Right forelimb (tissue), 1 donor: Measurements from ENCODE around the gene PAGE2.
"Not testable (repeated sequence)": the region's sequence is repeated elsewhere in the genome, so short reads cannot be mapped to it uniquely, and the experiment has no call there.

Experiments used
- DNase-seq: peaks from one replicate; pipeline ENCODE4 v3.0.0-alpha.2; 2018

Gene PAGE2, protein sequence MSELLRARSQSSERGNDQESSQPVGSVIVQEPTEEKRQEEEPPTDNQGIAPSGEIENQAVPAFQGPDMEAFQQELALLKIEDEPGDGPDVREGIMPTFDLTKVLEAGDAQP

DNA sequence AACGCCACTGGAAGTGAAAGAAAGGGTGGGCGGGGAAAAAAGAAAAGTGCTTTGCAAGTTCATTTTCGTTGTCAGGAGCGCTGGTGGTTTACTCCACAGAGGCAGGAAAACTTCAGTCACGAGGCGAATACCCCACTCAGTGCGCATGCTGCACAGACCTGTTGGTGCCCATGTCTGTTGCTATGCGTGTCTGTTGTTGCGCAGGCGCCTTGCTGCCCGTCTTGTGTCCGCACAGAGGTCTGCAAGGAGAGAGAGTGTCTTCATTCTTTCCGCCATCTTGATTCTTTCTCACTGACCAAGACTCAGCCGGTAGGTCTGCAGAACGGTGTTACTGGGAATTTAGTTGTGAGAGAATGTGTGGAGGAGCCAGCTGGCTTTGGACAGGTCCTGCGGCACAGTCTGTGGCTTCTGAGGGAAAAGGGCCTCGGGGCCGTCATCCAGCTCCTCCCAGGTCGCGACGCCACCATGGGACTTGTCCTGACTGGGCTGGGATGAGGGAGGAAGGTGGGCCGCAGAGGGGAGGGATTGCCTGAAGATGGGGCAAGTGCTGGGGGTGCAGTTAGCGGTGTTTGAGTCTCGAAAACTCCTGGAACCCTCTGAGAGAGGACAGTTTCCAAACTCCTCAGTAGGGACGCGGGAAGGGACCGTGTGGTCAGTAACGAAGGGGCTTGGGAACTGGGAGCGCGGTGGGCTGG, at the start of gene PAGE2:
Gene PAGE2 (plus strand): TSS at position 224 of the 695 bp plus-strand sequence. CDS start 1,003 bp downstream, outside the sequence.
- no peak for DNase-seq

DNA sequence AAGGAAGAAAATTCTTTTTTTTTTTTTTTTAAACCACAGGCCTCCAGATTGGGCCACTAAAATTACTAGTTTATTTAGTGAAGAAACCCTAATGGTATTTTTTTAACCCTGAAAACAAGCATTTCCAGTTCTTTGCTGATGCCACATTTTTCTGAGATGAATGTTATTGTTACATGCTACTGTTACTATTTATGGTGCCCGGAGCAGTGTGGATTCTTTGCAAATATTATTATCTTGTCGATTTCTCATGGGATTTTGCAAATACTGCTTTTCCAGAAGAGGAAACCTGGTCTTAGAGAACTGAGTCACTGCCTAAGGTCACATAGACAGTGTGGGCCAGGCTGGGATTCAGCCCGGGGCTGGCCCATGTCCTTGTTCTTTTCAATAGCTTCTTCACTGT, 49.3 kb upstream of the PAGE2 start:
- DNase-seq: no peak

DNA sequence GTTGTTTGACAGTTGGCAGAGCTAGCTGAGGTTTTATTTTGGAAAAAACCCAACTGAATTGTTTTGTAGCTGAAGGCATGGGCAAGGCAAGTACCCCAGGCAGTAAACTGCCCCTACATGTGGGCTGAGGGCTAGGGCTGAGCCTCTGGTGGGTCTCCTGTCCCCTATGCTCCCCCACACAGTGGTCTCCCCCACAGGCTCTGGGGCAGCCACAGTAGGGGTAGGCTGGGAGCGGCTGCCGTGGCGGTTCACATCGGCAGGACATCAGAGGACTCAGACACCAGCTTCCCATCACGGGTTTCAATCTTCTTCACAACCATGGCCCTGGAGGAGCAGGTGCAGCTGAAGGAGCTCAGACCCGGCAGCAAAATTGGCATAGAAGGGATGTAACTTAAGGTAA, 47.3 kb upstream of the PAGE2 start:
- DNase-seq: no peak

DNA sequence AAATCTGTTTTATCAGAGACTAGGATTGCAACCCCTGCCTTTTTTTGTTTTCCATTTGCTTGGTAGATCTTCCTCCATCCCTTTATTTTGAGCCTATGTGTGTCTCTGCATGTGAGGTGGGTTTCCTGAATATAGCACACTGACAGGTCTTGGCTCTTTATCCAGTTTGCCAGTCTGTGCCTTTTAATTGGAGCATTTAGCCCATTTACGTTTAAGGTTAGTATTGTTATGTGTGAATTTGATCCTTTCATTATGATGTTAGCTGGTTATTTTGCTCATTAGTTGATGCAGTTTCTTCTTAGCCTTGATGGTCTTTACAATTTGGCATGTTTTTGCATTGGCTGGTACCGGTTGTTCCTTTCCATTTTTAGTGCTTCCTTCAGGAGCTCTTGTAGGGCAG, 38.2 kb upstream of the PAGE2 start:
- not testable (repeated sequence) for DNase-seq

DNA sequence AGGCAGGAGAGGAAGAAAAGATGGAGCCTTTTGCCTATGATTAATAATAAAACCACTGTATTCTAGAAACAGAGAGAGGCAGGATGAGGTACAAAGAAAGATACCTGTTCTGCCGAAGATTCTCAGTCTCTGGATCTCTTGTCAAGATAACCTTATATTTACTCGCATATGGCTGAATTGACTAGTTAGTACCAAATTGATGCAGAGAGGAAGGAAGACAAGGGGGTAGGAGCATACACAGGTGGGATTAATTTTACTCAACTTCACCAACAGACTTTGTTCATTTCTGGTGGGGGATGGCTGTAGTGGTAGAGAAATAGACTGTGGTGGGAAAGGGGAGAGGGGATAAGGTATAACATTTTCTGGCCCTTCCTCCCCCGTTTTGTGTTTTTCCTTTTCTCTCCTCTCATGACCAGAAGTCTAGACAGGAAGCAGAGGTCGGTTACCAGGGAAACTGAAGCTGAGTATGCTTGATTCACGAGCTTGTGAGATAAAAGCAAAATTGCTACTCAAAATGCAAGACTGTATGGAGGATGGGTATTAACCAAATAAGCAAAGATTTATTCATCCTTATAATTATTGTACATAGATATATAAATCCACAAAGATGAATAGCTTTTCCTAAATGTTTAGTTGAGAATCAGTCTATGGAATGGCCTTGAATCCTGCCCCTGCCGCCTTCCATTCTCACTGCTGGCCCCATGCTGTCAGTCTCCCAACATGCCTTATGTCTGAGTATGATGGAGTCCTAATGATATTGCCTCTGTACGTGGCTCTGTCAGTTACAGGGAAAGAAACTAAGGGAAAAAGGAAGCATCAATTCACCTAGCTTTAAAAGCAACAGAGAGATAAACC, 31.8 kb upstream of the PAGE2 start:
- DNase-seq: no peak

DNA sequence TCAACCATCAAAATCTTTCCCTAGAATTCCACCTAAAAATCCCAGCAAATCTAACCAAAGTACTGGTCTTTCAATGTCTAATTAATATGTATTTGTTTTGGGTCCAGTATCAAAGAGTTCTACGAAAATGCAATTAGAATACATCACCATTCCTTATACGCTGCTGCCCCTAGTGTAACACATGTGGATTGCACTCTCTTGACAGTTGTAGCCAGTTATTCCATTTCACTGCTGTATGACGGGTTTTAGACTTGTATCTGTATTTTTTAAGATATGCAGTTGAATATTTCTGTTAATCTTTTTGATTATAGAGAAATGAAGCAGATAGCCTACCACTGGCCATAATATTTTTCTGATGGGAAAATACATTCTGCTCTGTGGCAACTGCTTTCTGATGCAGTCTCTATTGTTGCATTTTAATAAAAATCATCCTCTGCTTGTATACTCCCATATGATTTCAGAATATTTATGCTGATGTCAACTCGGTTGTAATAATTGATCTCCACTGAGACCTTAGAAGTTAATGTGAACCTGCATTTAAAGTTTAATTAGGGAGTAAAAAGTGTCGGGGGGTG, 31.1 kb upstream of the PAGE2 start:
- peak; percentile 37 for DNase-seq

DNA sequence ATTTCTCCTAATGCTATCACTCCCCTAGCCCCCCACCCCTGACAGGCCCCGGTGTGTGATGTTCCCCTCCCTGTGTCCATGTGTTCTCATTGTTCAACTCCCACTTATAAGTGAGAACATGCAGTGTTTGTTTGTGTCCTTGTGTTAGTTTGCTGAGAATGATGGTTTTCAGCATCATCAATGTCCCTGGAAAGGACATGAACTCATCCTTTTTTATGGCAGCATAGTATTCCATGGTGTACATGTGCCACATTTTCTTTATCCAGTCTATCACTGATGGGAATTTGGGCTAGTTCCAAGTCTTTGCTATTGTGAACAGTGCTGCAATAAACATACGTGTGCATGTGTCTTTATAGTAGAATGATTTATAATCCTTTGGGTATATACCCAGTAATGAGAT, 21.6 kb upstream of the PAGE2 start:
- DNase-seq: not testable (repeated sequence)

DNA sequence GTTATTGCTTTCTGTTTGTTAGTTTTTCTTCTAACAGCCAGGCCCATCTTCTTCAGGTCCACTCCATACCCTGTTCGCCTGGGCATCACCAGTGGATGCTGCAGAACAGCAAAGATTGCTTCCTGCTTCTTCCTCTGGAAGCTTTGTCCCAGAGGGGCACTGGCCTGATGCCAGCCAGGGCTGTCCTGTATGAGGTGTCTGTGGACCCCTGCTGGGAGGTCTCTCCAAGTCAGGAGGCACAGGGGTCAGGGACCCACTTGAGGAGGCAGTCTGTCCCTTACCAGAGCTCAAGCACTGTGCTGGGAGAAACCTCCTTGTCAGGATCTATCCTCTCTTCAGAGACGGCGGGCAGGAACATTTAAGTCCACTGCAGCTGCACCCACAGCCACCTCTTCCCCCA, 16.5 kb upstream of the PAGE2 start:
- no peak for DNase-seq

DNA sequence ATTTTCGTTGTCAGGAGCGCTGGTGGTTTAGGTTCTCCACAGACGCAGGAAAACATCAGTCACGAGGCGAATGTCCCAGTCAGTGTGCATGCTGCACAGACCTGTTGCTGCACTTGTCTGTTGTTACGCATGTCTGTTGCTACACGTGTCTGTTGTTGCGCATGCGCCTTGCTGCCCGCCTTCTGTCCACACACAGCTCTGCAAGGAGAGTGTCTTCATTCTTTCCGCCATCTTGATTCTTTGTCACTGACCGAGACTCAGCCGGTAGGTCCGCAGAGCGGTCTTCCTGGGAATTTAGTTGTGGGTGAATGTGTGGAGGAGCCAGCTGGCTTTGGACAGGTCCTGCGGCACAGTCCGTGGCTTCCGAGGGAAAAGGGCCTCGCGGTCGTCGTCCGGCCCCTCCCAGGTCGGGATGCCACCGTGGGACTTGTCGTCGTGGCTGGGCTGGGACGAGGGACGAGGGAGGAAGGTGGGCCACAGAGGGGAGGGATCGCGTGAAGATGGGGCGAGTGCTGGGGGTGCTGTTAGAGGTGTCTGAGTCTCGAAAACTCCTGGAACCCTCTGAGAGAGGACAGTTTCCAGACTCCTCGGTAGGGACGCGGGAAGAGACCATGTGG, 13.9 kb upstream of the PAGE2 start, which contains the start of gene PAGE2B:
Gene PAGE2B (plus strand): TSS at position 180 of the 617 bp plus-strand sequence. CDS start 1,012 bp downstream, outside the sequence.
- DNase-seq: no peak

DNA sequence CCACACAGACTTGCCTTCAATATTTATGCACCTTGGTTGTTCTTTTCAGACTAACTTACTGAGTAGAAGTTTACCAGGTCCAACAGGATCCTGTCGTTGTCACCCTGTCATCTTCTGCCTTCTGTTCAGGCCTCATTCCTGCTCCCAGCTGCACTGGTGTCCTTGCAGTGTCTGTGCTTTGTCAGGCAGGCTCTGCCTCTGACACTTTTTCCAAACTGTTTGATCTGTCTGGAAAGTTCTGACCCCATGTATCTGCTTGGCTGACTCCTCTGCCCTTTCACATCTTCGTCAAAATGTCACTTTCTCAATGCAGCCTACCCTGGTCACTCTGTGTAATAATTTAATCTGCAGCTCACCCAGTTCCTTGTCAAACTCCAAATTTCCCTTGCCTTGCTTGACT, 9.9 kb downstream of the PAGE2 start:
- DNase-seq: no peak

DNA sequence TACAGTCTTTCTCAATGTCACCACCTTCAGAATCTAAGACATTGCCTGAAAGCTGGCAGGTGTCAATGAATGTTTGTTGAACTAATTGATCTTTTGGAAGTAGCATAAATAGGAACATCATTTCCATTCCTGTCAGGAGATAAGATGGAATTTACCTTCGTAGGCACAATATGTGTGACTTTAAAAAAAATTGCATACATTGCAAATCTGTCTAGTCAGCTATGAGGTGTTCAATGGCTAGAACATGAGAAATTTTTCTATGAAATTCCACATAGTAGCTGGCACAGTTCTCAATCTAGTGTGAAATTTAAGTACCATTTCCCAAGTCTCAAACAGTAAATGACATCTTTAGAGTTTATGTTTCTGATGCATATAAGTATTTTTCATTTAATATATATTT, 10.3 kb downstream of the PAGE2 start:
- no peak for DNase-seq

DNA sequence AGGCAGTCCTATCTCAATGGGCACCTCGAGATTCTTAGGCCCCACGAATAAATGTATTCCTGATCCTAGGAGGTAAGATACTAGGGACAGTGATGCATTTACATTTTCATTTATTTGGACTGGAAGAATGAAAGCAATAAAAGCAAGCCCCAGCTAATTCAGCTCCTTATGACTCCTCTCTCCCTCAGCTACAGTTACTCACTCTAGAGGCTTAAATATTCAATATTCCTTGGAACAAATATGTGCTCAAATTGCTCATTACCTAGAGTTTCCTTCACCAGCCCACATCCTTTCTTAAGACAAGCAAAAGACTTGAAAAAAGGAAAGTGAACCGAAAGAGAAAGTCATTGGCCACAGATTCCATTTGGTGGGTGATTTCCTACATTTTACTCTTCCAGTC, 13.9 kb downstream of the PAGE2 start:
- no peak for DNase-seq

DNA sequence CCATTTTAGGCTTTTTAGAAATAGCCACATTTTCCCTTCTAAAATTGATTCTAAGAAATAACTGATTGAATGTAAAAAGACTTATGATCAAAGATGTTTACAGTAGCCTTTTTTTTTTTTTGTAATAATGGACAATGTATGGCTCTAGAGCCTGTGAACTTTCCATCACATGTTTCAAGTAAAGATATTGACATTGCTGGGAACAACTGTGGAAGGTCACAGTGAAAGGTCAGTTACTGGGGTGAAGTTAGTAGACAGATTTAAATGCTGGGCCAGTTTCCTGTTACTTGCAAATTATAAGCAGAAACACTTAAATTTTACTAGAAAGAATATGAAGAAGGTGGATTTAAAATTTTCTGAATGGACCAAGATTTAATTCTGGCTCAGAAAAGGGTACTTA, 18.4 kb downstream of the PAGE2 start:
- no peak for DNase-seq

DNA sequence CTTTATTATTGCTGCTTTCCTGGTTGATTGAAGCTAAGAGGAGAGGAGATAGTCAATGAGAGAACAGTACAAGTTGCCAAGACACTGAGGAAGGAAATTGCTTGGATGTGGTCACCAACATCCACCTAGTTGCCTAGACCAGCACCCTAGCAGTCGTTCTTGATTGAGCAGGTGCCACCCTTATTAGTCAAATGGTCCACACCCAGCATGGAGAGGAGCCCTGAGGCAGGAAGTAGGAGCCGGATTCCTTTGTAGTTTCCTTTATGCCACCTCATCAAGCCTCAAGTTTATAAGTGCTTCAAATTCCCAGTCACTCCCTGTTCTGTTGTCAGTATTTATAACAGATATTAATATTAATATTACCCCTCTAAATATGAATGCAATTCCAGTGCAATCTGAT, 19.1 kb downstream of the PAGE2 start:
- no peak for DNase-seq

DNA sequence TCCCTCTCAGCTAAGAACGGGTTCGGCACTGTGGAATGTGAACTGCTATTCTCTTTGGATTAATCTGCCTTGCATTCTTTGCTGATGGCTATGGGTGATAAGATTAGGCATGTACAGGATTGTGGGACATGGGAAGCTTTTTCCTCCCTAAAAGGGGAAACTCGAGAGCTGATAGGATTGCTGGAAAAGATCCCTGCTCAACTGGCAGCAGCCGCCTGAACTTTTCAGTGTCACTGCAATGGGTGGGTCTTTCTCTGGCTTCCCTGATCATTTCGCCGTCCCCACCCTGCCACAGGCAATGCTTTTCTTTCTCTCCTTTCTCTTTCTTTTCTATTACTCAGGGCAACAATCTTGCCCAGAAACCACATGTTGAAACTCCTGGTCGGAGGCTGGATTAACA, 20.5 kb downstream of the PAGE2 start:
- DNase-seq: no peak

DNA sequence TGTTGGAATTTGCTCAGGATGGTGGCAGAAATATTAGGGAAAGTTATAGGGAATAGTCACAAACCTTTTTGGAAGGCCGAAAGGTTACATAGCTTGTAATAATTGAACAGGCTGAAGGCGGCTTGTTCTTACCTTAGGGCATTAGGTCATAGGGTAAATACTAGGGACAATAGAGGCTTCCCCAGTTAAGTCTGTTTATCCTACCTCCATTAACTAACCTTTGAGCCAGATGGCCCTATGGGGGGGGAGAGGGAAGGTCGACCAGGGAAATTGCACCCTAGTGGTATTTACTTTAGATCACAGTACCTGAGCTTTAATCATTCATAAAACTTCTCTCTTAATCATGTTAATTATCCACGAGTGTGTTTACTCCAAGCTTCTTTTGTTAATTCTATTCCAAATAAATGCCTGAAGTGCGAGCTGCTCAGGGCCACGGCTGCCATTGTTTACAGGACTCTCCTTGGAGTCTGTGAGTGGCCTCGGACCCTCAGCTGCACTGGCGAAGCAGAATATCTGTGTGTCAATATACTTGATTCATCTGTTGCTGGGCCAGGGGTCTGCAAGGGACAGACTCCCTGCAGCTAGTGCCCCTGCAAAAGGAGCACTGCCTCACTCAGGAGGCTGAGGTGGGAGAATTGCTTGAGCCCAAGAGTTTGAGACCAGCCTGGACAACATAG, 22.9 kb downstream of the PAGE2 start:
- DNase-seq: no peak

DNA sequence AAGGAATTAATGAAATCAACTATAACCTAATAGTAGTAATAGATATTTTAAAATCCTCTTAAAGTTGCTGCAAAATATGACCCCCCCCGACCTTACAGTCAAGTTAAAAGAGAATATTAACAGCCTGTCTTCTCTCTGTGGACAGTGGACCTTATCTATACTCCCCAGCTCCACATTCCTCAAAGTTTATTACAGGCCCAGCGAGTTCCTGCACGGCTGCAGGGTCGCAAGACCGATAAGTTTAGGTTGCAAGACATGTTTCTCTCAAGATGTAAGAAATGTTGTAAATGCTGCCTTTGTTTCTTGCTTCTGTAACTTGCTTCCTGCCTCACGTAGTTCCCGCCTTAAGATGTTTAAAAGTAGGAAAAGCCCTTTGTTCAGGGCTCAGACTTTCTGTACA, 27.8 kb downstream of the PAGE2 start:
- DNase-seq: not testable (repeated sequence)

DNA sequence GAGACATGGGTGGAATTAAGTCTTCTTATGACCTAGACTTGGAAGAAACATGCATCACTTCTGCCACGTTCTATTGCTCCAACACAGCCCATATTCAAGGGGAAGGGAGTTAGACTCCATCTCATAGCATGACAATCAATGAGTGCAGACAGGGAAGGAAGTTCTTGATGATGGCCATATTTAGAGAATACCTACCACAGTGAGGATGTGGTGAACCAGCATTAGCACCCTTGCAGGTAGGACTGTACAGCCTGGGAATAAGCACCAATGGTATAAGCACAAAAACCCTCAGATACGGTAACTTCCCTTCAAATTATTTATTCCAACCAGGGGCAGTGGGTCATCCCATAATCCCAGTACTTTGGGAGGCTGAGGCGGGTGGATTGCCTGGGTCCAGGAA, 29.8 kb downstream of the PAGE2 start:
- DNase-seq: no peak

DNA sequence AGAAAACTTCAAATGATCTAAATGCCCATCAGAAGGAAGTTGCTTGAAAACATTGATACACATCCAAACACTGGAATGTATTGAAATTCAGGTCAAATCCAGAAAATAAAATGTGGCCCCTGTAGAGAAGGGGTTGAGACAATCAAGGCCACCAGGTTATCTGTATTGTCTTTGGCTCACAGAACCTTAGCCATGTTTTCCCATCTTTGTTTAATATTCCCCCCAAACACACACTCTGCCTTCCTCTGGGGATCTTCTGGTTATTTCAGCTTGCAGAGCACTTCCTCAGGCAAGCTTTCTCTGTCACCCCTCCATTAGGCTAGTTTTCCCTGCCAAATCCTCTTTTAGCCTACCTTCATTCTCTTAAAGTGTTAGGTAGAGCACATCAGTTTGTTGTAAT, 30.5 kb downstream of the PAGE2 start:
- no peak for DNase-seq

DNA sequence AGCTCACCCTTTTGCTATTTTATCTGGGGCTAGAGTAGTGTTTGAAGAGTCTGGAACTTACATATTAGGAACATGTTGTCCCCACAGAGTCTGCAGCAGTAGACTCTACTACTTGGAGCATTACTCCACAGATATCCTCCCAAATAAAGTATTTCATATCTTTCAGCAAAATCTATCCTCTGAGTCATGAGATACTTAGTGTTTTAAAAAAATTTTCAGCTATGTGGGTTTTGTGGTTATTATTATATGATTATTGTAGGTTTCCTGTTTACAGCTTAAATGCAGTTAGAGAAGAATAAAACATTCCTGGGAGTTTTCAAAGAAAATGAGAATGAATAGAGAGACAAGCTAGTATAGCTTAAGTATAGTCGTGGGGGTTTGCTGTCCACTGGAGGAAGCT, 30.9 kb downstream of the PAGE2 start:
- no peak for DNase-seq

DNA sequence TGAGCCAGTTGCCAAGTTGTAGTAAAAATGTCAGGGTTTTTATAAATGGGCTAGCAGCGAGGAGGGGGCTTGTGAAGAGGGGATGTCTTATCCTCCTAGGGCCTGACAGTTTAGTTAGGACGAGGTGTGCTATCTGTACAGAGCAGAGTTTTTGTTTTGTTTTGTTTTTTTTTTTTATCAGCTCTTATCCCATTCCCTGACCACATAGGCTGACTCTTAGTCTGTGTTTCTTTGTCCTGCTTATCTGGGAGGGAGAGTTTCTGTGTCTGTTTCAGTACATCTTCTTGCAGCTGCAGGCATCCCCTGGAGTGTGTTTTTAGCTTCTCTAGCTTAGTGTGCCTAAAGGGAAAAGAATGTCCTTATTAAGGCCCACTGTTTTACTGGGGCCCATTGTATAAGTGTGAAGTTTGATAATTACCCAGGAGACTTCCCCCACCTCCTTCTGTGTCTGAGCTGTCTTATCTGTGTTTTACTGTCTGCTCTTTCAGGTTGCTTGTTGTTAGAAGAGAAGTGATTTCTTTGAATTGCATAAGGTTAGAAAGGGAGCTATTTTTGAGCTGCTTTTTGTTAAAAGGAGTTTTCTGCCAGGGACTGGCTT, 32.0 kb downstream of the PAGE2 start:
- DNase-seq: no peak

DNA sequence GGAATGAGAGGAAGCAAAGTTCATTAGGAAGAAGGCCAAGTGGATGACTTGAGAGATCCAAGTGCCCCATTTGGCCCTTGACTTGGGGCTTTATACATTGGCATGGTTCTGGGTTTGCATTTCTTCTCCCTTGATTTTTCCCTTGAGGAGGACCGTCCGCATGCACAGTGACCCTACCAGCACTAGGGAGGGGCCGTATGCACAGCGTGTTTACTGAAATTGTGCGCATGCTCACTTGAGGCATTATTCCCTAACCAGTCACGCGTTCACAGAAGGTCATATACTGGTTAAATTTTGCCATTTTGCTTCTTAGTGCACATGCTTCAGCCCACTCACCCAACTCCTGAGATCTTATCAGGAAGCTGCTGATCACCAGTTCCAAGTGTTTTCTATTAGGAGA, 35.1 kb downstream of the PAGE2 start:
- no peak for DNase-seq
